WTC11 (cell line): ENCODE measurements around the gene SP100. TPM values are rescaled to one million over a fixed set of nuclear protein-coding genes. Genes with fewer than 3 reads are reported as not detected.
A peak's percentile ranks its signal among the peaks of the same experiment; 100 is the strongest.

Experiments
- ATAC-seq: fragments of 200-7000 bp; cut with Tn5 transposase; 2 replicates; pipeline ENCODE4 v1.10.0; 2021; ENCODE audit warnings: mild to moderate bottlenecking, moderate library complexity
- CTCF ChIA-PET: fragments of 300-600 bp; sonication (Branson Sonifier 250); formaldehyde crosslinking; loops from one replicate; lab custom pipeline; 2021; ENCODE audit warnings: antibody characterized with exemption; lab: Charles Lee
- POLR2A ChIA-PET: fragments of 350-600 bp; sonication (Branson Sonifier 250); formaldehyde crosslinking; loops from one replicate; lab custom pipeline; 2021; ENCODE audit warnings: antibody characterized with exemption; lab: Charles Lee
- DNase-seq: peaks from one replicate; pipeline ENCODE4 v3.0.0; 2021; ENCODE audit warnings: low spot score
- H3K27ac Mint-ChIP-seq: 2 replicates; pipeline ENCODE4 v1.8.0; 2021; ENCODE audit warnings: mixed read lengths
- H3K27me3 Mint-ChIP-seq: 2 replicates; pipeline ENCODE4 v1.8.0; 2021; ENCODE audit warnings: low read depth, mild to moderate bottlenecking, moderate library complexity, mixed read lengths
- H3K36me3 Mint-ChIP-seq: 2 replicates; pipeline ENCODE4 v1.8.0; 2021; ENCODE audit warnings: mixed read lengths
- H3K4me1 Mint-ChIP-seq: 2 replicates; pipeline ENCODE4 v1.8.0; 2022; ENCODE audit warnings: mixed read lengths
- H3K4me3 Mint-ChIP-seq: 2 replicates; pipeline ENCODE4 v1.8.0; 2021; ENCODE audit warnings: mild to moderate bottlenecking, moderate library complexity, mixed read lengths
- H3K9me3 Mint-ChIP-seq: 2 replicates; pipeline ENCODE4 v1.8.0; 2021; ENCODE audit warnings: mixed read lengths
- AFF4 ChIP-seq: sonication (generic); formaldehyde crosslinking; IDR thresholded peaks from 2 replicates; pipeline ENCODE4 v1.8.1; 2023; ENCODE audit warnings: mild to moderate bottlenecking, missing genetic modification reagents, borderline replicate concordance
- AR ChIP-seq: fragments of 250-450 bp; sonication (Bioruptor Pico); IDR thresholded peaks from 2 replicates; pipeline ENCODE4 v1.9.0; 2021; ENCODE audit warnings: mild to moderate bottlenecking
- CREB1 ChIP-seq: sonication (generic); formaldehyde crosslinking; IDR thresholded peaks from 2 replicates; pipeline ENCODE4 v1.8.0; 2023; ENCODE audit warnings: mild to moderate bottlenecking, missing genetic modification reagents
- E2F4 ChIP-seq: sonication (generic); formaldehyde crosslinking; IDR thresholded peaks from 2 replicates; pipeline ENCODE4 v1.8.1; 2022; ENCODE audit warnings: low read depth, mild to moderate bottlenecking, moderate library complexity, missing genetic modification reagents, borderline replicate concordance
- EMX1 ChIP-seq: fragments of 250-450 bp; sonication (Bioruptor Pico); IDR thresholded peaks from 2 replicates; pipeline ENCODE4 v1.8.0; 2021; ENCODE audit warnings: mild to moderate bottlenecking
- ESRRA ChIP-seq: sonication (generic); formaldehyde crosslinking; IDR thresholded peaks from 2 replicates; pipeline ENCODE4 v1.8.1; 2022; ENCODE audit warnings: mild to moderate bottlenecking, missing genetic modification reagents, borderline replicate concordance
- GABPB1 ChIP-seq: sonication (generic); formaldehyde crosslinking; IDR thresholded peaks from 2 replicates; pipeline ENCODE4 v1.8.1; 2023; ENCODE audit warnings: mild to moderate bottlenecking, missing genetic modification reagents
- GTF2I ChIP-seq: fragments of 250-450 bp; sonication (Bioruptor Pico); conservative IDR thresholded peaks from 2 replicates; pipeline ENCODE4 v1.4.0; 2021; ENCODE audit warnings: mild to moderate bottlenecking
- HMGXB4 ChIP-seq: sonication (generic); formaldehyde crosslinking; IDR thresholded peaks from 2 replicates; pipeline ENCODE4 v1.8.1; 2023; ENCODE audit warnings: mild to moderate bottlenecking, moderate library complexity, missing genetic modification reagents
- JUN ChIP-seq: sonication (generic); formaldehyde crosslinking; IDR thresholded peaks from 2 replicates; pipeline ENCODE4 v1.8.0; 2023; ENCODE audit warnings: mild to moderate bottlenecking, missing genetic modification reagents
- MYBL2 ChIP-seq: sonication (generic); formaldehyde crosslinking; IDR thresholded peaks from 2 replicates; pipeline ENCODE4 v1.8.1; 2023; ENCODE audit warnings: mild to moderate bottlenecking, moderate library complexity, missing genetic modification reagents
- NFYB ChIP-seq: sonication (generic); formaldehyde crosslinking; conservative IDR thresholded peaks from 2 replicates; pipeline ENCODE4 v1.8.0; 2022; ENCODE audit warnings: low read depth, missing genetic modification reagents
- NR3C1 ChIP-seq: sonication (generic); formaldehyde crosslinking; conservative IDR thresholded peaks from 2 replicates; pipeline ENCODE4 v1.8.1; 2023; ENCODE audit warnings: low read depth, mild to moderate bottlenecking, missing genetic modification reagents
- PREB ChIP-seq: sonication (generic); formaldehyde crosslinking; IDR thresholded peaks from 2 replicates; pipeline ENCODE4 v1.8.1; 2022; ENCODE audit warnings: mild to moderate bottlenecking, missing genetic modification reagents, moderate library complexity, borderline replicate concordance
- SOX15 ChIP-seq: fragments of 250-450 bp; sonication (Bioruptor Pico); IDR thresholded peaks from 2 replicates; pipeline ENCODE4 v1.9.0; 2021; ENCODE audit warnings: mild to moderate bottlenecking
- TEAD1 ChIP-seq: sonication (generic); formaldehyde crosslinking; IDR thresholded peaks from 2 replicates; pipeline ENCODE4 v1.8.0; 2022; ENCODE audit warnings: mild to moderate bottlenecking, missing genetic modification reagents
- TP53 ChIP-seq: sonication (generic); formaldehyde crosslinking; IDR thresholded peaks from 2 replicates; pipeline ENCODE4 v1.8.1; 2023; ENCODE audit warnings: mild to moderate bottlenecking, missing genetic modification reagents
- ZNF121 ChIP-seq: sonication (generic); formaldehyde crosslinking; IDR thresholded peaks from 2 replicates; pipeline ENCODE4 v1.8.0; 2023; ENCODE audit warnings: missing genetic modification reagents
- ZNF138 ChIP-seq: sonication (generic); formaldehyde crosslinking; conservative IDR thresholded peaks from 2 replicates; pipeline ENCODE4 v1.8.1; 2022; ENCODE audit warnings: mild to moderate bottlenecking, moderate library complexity, missing genetic modification reagents
- ZNF263 ChIP-seq: sonication (generic); formaldehyde crosslinking; IDR thresholded peaks from 2 replicates; pipeline ENCODE4 v1.8.1; 2022; ENCODE audit warnings: low read depth, mild to moderate bottlenecking, moderate library complexity, missing genetic modification reagents
- ZNF396 ChIP-seq: fragments of 250-450 bp; sonication (Bioruptor Pico); IDR thresholded peaks from 2 replicates; pipeline ENCODE4 v1.8.0; 2021; ENCODE audit warnings: mild to moderate bottlenecking, moderate library complexity, borderline replicate concordance
- ZNF671 ChIP-seq: fragments of 250-450 bp; sonication (Bioruptor Pico); IDR thresholded peaks from 2 replicates; pipeline ENCODE4 v1.8.0; 2021; ENCODE audit warnings: mild to moderate bottlenecking
- total RNA-seq: library from RNA; stranded (reverse); gene quantifications from 3 replicates; pipeline ENCODE4 v1.2.3, GENCODE V29; 2021

Gene SP100
- total RNA-seq, 1 experiment from 2014 or later = 1.3 TPM

GRCh38 chr2:230552181-230552580 is 136.2 kb downstream of the SP100 start:
- ATAC-seq (no peak), DNase-seq (no peak)

GRCh38 chr2:230557065-230557464 is 141.1 kb downstream of the SP100 start:
- TF ChIP-seq NFYB = no peak
- TF ChIP-seq ZNF396 (CRISPR knock-in tag) = no peak
- no peak for TF ChIP-seq TEAD1 (CRISPR knock-in tag)
- no peak for TF ChIP-seq NR3C1 (CRISPR knock-in tag)
- TF ChIP-seq AR = no peak
- no peak for TF ChIP-seq TP53 (CRISPR knock-in tag)
- TF ChIP-seq E2F4 (CRISPR knock-in tag) = no peak
- no peak for TF ChIP-seq GTF2I (CRISPR knock-in tag)
- TF ChIP-seq EMX1 (CRISPR knock-in tag) = no peak
- no peak for TF ChIP-seq SOX15 (CRISPR knock-in tag)
- TF ChIP-seq PREB (CRISPR knock-in tag) = no peak
- TF ChIP-seq ESRRA (CRISPR knock-in tag) = no peak
- TF ChIP-seq MYBL2 = no peak
- no peak for TF ChIP-seq JUN (CRISPR knock-in tag)
- no peak for TF ChIP-seq ZNF263 (CRISPR knock-in tag)
- no peak for TF ChIP-seq HMGXB4 (CRISPR knock-in tag)
- TF ChIP-seq ZNF121 (CRISPR knock-in tag) = no peak
- TF ChIP-seq ZNF671 (CRISPR knock-in tag) = no peak
- no peak for TF ChIP-seq CREB1 (CRISPR knock-in tag)
- TF ChIP-seq AFF4 = no peak
- DNase-seq (no peak), ATAC-seq (no peak)
- no peaks in the 10 kb centered on the region for H3K4me1 Mint-ChIP-seq
- POLR2A ChIA-PET = no interaction called here
- CTCF ChIA-PET = no interaction called here
- no peak overlapping the region for H3K27ac Mint-ChIP-seq
- H3K4me3 Mint-ChIP-seq = no peak overlapping the region
- H3K9me3 Mint-ChIP-seq = peaks cover 48% of the 10 kb centered on the region
- peaks cover 5% of the 10 kb centered on the region for H3K36me3 Mint-ChIP-seq
- H3K27me3 Mint-ChIP-seq = no peaks in the 10 kb centered on the region; the same call in 1 of the 2 replicates

More at GRCh38 chr2:230552181-230552580, 136.2 kb downstream of the SP100 start:
- no peaks in the 10 kb centered on the region for H3K4me1 Mint-ChIP-seq
- ChIA-PET CTCF (no interaction called here), POLR2A (interaction anchor here (0.6 kb wide), 1 partner anchor 1161 kb away, joined by 3 read pairs; no protein-coding TSS in a partner anchor)
- H3K4me3 Mint-ChIP-seq = no peak overlapping the region
- H3K27me3 Mint-ChIP-seq = no peaks in the 10 kb centered on the region; the same call in 1 of the 2 replicates
- H3K9me3 Mint-ChIP-seq = peaks cover 35% of the 10 kb centered on the region
- peaks cover 5% of the 10 kb centered on the region for H3K36me3 Mint-ChIP-seq
- H3K27ac Mint-ChIP-seq = no peak overlapping the region
- TF ChIP-seq ZNF138 (no peak), GABPB1 (CRISPR knock-in tag) (peak; percentile 48; the same call in 1 of the 2 replicates)
- TF ChIP-seq, all 79 proteins: peak for 1
